Measurements from ENCODE around the gene GNAL.

The GNAL gene

GRCh38 chr18:11688972-11689668 is at the start of gene GNAL (continued):
- no peak for TF ChIP-seq ZNF433 (tag by site-specific recombination; IDR thresholded peaks at IDR 0.05; ENCODE audit: low read depth)
- TF ChIP-seq ZNF510 (tag by site-specific recombination; IDR thresholded peaks at IDR 0.05; ENCODE audit: insufficient replicate concordance), result no peak
- TF ChIP-seq SP3 (tag by site-specific recombination; IDR thresholded peaks at IDR 0.05), result peak; percentile 83
- peak; percentile 92 for TF ChIP-seq ZXDB (tag by site-specific recombination; IDR thresholded peaks at IDR 0.05)
- peak; percentile 51; the same call in 1 of the 2 replicates for TF ChIP-seq GLIS1 (tag by site-specific recombination; IDR thresholded peaks at IDR 0.05)
- no peak for TF ChIP-seq ZNF202 (tag by site-specific recombination; IDR thresholded peaks at IDR 0.05; ENCODE audit: borderline replicate concordance)
- no peak for TF ChIP-seq ZNF645 (tag by site-specific recombination; IDR thresholded peaks at IDR 0.05)
- peak; percentile 72; the same call in 1 of the 2 replicates for TF ChIP-seq ZNF174 (tag by site-specific recombination; IDR thresholded peaks at IDR 0.05)
- TF ChIP-seq ZNF792 (tag by site-specific recombination; IDR thresholded peaks at IDR 0.05), result peak; percentile 84
- no peak for TF ChIP-seq IKZF3 (tag by site-specific recombination; IDR thresholded peaks at IDR 0.05)
- TF ChIP-seq ZNF302 (tag by site-specific recombination; IDR thresholded peaks at IDR 0.05; ENCODE audit: low read depth), result 0 out of 2 replicates have a peak, but pooled peaks have one; percentile 31
- TF ChIP-seq ZNF555 (tag by site-specific recombination; conservative IDR thresholded peaks at IDR 0.05), result no peak
- TF ChIP-seq ZNF658 (tag by site-specific recombination; IDR thresholded peaks at IDR 0.05), result no peak
- TF ChIP-seq ATF2 (tag by site-specific recombination; IDR thresholded peaks at IDR 0.05; ENCODE audit: low read depth), result no peak
- TF ChIP-seq TCF7L2 (IDR thresholded peaks at IDR 0.05; ENCODE audit: borderline replicate concordance, low read depth, low read length), result 0 out of 2 replicates have a peak, but pooled peaks have one; percentile 42
- TF ChIP-seq ZSCAN18 (tag by site-specific recombination; IDR thresholded peaks at IDR 0.05), result peak; percentile 73; the same call in 1 of the 2 replicates
- TF ChIP-seq ZBTB8A (tag by site-specific recombination; IDR thresholded peaks at IDR 0.05), result peak; percentile 86
- no peak for TF ChIP-seq ZNF623 (tag by site-specific recombination; IDR thresholded peaks at IDR 0.05)
- no peak for TF ChIP-seq HOXA7 (CRISPR knock-in tag; IDR thresholded peaks at IDR 0.05; ENCODE audit: borderline replicate concordance)
- TF ChIP-seq ZBTB21 (tag by site-specific recombination; IDR thresholded peaks at IDR 0.05), result peak; percentile 41; the same call in 1 of the 2 replicates
- peak; percentile 34; the same call in 1 of the 2 replicates for TF ChIP-seq ZNF488 (tag by site-specific recombination; IDR thresholded peaks at IDR 0.05)
- peak; percentile 89; the same call in 1 of the 2 replicates for TF ChIP-seq REPIN1 (tag by site-specific recombination; IDR thresholded peaks at IDR 0.05; ENCODE audit: low read depth)
- no peak for TF ChIP-seq ZNF747 (tag by site-specific recombination; IDR thresholded peaks at IDR 0.05)
- TF ChIP-seq ZNF654 (tag by site-specific recombination; IDR thresholded peaks at IDR 0.05; ENCODE audit: low read depth), result 0 out of 2 replicates have a peak, but pooled peaks have one; percentile 12
- no peak for TF ChIP-seq ZNF138 (tag by site-specific recombination; IDR thresholded peaks at IDR 0.05; ENCODE audit: borderline replicate concordance)
- no peak for TF ChIP-seq ZNF18 (tag by site-specific recombination; IDR thresholded peaks at IDR 0.05)
- no peak for TF ChIP-seq HOXD13 (CRISPR knock-in tag; IDR thresholded peaks at IDR 0.05; ENCODE audit: borderline replicate concordance)
- TF ChIP-seq ZNF530 (tag by site-specific recombination; IDR thresholded peaks at IDR 0.05; ENCODE audit: low read depth), result no peak
- TF ChIP-seq ZNF639 (tag by site-specific recombination; IDR thresholded peaks at IDR 0.05), result peak; percentile 72; the same call in 1 of the 2 replicates
- no peak for TF ChIP-seq ZSCAN16 (tag by site-specific recombination; IDR thresholded peaks at IDR 0.05)
- TF ChIP-seq ZNF785 (tag by site-specific recombination; IDR thresholded peaks at IDR 0.05), result peak; percentile 77
- no peak for TF ChIP-seq ZNF274 (IDR thresholded peaks at IDR 0.05; ENCODE audit: low read length)
- no peak for TF ChIP-seq ZNF274 (tag by site-specific recombination; IDR thresholded peaks at IDR 0.05; ENCODE audit: borderline replicate concordance)

Data from HEK293 (cell line).